GM18907 (cell line): ENCODE data around the gene AFAP1L2.

Source experiments
- ATAC-seq: cut with Tn5 transposase; IDR thresholded peaks from one replicate; pipeline ENCODE4 v1.9.1; 2021; ENCODE audit warnings: mild to moderate bottlenecking, moderate library complexity; ENCODE audit not compliant: unreplicated experiment

AFAP1L2 gene

DNA sequence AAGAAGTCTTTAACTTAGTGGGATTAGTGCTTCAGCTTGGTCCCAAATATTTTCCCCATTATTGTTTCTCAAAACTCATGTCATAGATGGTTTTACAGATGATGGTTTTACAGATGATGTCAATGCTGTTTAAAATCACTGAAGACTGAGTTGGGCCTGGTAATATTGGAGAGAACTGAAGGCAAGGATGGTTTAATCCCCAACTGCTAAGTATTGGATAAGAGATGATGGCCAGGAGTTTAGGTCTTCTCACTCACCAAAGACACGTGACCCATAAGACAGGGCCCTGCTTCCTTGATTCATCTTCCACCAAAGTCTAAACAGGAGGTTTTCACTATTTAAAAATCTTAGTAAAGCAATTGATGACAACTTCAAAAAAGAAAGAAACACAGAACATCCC is 108.9 kb downstream of the AFAP1L2 start:
- ATAC-seq: no peak

- ATAC-seq: no peak
Observed at GRCh38 chr10:114294549-114294948, 109.8 kb downstream of the AFAP1L2 start.

GRCh38 chr10:114293075-114293474 is 111.2 kb downstream of the AFAP1L2 start:
- ATAC-seq: no peak

GRCh38 chr10:114291516-114291915 is 112.8 kb downstream of the AFAP1L2 start:
- no peak for ATAC-seq

DNA sequence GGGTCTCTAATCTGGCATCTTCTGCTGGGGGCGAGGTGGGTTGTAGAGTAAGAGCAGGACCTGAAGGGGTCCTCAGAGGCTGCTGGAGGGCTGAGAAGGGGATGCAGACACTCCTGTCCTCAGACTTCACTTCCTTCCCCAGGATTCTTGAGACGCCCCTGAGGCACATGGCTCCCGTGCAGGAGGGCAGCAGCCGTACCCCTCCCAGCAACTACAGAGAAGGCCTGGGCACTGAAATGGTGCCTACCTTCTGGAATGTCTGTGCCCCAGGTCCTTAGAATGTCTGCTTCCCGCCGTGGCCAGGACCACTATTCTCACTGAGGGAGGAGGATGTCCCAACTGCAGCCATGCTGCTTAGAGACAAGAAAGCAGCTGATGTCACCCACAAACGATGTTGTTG is 113.2 kb downstream of the AFAP1L2 start:
- no peak for ATAC-seq

DNA sequence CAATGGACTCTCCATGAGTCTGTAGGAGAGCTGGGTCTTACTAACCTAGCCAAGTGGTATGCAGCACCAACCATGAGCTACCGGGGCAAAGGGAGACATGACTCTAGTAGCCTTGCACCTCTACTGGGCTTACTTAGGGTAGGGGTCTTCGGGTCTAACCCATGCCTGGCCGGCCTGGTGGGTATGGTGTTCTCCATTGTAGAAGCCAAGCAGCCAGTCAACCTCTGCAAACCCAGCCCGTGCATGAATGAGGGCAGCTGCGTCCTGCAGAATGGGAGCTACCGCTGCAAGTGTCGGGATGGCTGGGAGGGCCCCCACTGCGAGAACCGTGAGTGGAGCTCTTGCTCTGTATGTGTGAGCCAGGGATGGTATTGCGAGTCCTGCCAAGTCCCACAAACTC is 114.3 kb downstream of the AFAP1L2 start:
- no peak for ATAC-seq

DNA sequence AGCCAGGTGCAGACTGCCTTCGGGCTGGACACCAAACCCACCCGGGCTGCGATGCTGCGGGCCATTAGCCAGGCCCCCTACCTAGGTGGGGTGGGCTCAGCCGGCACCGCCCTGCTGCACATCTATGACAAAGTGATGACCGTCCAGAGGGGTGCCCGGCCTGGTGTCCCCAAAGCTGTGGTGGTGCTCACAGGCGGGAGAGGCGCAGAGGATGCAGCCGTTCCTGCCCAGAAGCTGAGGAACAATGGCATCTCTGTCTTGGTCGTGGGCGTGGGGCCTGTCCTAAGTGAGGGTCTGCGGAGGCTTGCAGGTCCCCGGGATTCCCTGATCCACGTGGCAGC is 115.2 kb downstream of the AFAP1L2 start:
- no peak for ATAC-seq

DNA sequence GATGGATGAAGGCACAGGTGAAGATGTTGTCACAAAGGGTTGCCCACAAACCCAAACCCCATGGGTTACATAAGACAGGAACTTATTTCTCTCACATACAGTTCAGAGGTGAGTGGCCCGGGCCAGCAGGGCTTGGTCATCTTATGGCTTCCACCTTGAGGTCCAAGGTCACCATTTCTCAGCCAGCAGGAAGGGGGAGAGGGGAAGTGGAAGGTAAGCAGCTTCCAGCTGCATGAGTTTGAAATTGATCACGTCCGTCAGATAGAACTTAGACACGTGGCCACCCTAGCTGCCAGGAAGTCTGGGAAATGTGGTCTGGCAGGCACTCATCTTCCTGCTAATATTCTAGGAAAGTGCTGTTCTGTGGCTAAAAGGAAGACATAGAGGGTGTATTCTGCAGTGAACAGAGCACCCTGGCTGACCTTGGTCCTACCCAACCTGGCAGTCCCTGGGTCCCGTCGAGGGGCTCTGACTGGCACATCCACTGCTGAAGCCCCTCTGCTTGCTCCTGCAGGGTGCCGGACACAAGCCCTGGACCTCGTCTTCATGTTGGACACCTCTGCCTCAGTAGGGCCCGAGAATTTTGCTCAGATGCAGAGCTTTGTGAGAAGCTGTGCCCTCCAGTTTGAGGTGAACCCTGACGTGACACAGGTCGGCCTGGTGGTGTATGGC is 115.7 kb downstream of the AFAP1L2 start:
- no peak for ATAC-seq

DNA sequence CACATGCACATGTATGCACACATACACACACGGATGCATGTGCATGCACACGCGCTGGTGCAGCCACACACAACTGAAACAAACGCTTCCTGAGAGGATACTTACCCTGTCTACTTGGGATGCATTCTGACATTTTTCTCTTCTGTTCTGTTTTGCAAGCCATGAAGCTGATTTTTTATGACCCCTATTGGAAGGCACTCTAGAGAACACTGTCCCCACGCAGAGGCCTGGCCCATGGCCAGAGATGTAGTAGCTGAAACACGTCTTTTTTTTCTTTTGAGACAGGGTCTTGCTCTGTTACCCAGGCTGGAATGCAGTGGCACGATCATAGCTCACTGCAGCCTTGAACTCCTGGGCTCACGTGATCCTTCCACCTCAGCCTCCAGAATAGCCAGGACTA is 117.4 kb downstream of the AFAP1L2 start:
- no peak for ATAC-seq

- no peak for ATAC-seq
Observed at GRCh38 chr10:114285961-114286441, 118.3 kb downstream of the AFAP1L2 start.

DNA sequence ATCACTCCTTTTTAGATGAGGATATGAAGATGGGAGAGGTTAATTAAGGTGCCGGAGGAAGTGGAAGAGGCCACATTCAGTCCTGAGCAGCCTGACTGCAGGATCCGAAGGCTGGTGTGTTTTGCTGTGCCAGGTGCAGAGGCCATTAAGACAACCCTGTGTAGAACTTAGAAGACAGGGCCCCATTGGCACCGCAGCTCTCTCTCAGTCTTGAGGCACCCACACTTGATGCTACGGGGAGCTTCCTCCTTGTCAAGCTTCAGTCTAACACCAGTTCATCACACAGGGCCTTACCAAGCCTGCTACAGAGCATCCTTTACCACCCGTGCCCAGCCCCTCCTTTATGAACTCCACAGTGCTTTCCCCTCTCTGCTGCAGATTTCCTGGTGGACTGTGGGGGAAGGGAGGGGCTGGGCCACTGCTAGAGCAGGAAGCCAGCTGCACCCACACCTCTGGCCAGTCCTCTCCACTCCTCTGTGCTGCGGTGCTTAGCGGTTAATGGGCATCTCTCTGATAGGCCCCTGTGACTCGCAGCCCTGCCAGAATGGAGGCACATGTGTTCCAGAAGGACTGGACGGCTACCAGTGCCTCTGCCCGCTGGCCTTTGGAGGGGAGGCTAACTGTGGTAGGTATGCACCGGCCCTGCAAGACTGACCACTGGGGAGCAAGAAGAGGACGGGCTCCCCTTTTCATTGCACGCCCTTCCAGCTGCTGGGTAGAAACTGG is 119.8 kb downstream of the AFAP1L2 start:
- ATAC-seq: no peak

GRCh38 chr10:114283535-114284234 is 120.6 kb downstream of the AFAP1L2 start:
- no peak for ATAC-seq

DNA sequence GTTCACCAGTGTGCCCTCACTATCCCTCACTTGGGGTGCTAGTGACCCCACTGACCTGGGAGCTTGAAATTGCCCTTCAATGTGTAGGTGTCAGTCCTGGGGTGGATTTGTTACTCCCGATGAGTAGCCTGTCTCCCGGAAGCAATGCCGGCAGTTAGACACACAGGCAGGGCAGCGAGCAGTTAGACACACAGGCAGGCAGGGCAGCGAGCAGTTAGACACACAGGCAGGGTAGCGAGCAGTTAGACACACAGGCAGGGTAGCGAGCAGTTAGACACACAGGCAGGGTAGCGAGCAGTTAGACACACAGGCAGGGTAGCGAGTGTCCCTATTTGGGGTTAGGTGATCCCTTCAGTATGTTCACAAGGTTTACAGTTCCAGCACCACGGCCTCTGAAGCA is 121.2 kb downstream of the AFAP1L2 start:
- no peak for ATAC-seq

DNA sequence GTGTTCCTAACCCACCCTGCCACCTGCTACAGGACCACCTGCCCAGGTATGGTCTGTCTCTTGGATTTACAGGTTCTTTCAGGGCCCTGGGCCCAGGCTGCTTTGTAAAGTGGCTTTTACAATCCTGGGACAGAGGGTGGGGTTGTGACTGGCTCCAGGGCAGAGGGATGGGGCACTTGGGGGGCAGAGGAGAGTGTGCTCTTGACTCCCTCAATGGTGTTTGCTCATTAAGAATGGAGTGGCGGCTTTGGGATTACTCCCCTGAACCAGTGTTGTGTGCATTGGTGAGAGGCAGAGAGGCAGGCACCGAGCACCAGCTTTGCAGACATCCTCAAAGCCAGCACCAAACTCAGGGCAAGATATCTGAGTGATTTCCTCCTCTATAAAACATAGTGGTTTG is 121.8 kb downstream of the AFAP1L2 start:
- no peak for ATAC-seq

GRCh38 chr10:114281461-114281860 is 122.8 kb downstream of the AFAP1L2 start:
- no peak for ATAC-seq

DNA sequence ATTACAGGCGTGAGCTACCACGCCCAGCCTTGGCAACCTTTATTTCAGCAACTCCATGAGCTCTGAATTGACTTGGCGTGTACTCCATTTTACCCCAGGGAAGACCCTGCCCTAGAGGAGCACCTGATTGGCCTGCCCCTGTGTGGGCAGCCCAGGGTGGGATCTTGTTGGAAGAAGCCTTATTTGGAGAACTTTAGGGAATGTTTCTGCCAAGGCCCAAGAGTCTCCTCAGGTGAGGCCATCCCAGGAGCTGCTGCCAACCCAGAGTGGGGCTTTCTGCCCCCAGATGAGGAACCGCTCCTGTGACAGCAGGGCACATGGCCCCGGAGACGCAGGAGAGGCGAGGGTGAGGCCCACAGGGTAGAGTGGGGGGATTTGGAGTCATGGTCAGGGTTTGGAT is 123.3 kb downstream of the AFAP1L2 start:
- no peak for ATAC-seq

DNA sequence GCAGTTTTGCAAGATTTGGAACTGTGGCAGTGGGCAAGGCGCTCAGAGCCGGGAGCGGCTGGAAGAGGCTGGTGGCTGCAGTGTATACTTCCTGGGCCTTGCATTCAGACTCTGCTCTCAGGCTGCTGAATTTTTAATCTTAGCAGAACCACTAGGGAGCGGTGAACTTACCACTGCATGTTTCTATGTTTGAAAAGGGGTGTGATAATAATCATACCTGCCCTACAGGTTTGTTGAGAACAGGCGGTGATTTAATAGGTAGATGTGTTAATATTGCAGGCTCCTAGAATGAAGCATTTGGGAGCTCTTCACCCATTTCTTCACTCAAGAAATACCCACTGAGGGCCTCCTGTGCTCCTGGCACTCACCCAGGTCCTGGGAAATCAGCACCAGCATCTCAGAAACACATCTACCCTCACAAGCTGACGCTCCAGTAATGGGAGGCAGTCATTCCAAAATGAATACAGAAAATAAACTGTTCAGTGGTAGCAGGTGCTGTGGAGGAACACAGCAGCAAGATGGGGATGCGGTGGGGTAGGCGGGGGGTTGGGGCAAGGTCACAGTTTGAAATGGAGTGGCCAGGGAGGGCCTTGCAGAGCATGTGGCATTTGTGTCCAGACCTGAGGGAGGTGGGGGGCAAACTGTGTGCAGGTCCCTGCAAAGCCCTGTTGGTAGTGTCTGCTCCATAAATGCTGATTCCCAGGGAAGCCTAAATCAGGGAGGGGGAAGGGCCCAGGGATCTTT is 124.2 kb downstream of the AFAP1L2 start:
- ATAC-seq: no peak

DNA sequence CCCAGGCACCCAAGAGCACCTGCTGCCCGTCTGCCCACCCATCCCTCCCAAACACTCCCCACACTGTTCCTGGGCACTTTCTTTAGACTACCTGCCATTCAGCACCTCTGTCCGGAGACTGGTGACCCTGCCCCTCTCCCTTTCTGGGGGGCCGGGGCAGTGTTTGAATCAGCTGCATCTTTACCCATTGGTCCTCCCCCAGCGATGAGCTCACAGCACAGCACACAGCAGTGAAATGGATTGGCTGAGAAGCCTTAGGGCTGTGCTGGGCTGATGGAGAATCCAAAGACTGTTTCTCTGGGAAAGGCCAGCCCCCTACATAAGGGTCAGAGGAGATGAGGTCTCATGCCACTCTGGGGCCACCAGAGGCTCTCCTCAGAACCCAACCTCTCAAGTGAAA is 125.0 kb downstream of the AFAP1L2 start:
- no peak for ATAC-seq

GRCh38 chr10:114278884-114279191 is 125.5 kb downstream of the AFAP1L2 start:
- no peak for ATAC-seq

DNA sequence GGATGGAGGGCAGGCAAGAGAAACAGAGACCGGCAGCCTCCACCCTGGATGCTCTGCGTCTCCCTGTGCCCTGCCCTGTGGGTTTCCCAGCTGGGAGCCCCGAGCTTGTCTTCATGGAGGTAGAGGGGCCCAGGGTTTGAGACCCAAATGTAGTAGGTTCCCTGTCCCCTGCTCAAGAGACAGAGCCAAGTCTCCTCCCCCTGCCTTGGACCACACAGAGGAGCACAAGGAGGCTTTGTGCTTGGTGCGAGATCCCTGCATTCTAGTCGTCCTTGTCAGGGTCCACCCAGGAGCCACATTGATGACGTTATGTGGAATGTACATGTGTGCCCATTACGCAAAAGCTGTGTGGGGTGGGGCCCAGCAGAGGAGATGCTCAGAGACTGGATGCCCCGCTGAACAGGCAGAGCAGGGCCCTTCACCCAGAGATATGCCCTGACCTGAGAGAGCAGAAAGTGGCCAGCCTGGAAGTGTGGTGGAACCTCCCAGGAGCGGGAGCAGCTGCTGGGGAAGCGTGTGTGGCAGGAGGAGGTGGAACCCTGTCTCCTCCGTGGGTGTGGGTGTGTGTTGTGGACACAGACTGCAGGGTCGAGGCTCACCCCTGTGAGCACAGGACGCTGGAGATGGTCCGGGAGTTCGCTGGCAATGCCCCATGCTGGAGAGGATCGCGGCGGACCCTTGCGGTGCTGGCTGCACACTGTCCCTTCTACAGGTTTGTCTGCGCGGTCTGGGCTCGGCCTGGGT is 126.0 kb downstream of the AFAP1L2 start:
- ATAC-seq: no peak

DNA sequence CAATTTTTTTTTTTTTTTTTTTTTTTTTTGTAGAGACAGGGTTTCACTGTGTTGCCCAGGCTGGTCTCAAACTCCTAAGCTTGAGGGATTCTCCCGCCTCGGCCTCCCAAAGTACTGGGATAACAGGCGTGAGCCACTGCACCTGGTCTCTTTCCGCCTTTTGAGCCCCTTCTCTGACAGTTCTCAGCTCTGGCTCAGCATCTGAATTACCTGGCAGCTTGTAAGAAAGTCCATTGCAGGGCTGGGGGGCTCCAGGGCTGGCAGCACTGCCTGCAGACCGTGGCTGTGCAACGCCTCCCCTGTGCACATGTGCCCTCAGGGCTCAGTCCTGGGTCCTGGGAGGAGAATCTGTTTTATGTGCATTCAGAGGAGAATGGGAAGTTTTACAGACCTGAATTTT is 127.6 kb downstream of the AFAP1L2 start:
- no peak for ATAC-seq
